OCI-LY3 (cell line): ENCODE data around the gene PRPF6.

Experiments
- CTCF ChIP-seq: fragments of 200-600, 300-600 bp; sonication (generic); IDR thresholded peaks from 2 replicates; pipeline ENCODE4 v1.5.1; 2014; ENCODE audit warnings: antibody characterized with exemption, low read length, low read depth
- EZH2phosphoT487 ChIP-seq: fragments of 200-600 bp; shearing (Covaris generic); IDR thresholded peaks from 2 replicates; pipeline ENCODE4 v1.6.1; 2018; ENCODE audit warnings: antibody characterized with exemption, mixed run types, low read depth

GRCh38 chr20:64081624-64081964 lies 100.7 kb downstream of the PRPF6 start:
- no peak for TF ChIP-seq CTCF
- no peak for TF ChIP-seq EZH2phosphoT487
